ENCODE measurements around the gene HMOX1. TPM values are rescaled to one million over a fixed set of nuclear protein-coding genes. Genes with fewer than 3 reads are reported as not detected.
A peak's percentile ranks its signal among the peaks of the same experiment; 100 is the strongest.

Gene HMOX1
- total RNA-seq, 1 donor from 2014 or later, result 4.3 TPM

DNA sequence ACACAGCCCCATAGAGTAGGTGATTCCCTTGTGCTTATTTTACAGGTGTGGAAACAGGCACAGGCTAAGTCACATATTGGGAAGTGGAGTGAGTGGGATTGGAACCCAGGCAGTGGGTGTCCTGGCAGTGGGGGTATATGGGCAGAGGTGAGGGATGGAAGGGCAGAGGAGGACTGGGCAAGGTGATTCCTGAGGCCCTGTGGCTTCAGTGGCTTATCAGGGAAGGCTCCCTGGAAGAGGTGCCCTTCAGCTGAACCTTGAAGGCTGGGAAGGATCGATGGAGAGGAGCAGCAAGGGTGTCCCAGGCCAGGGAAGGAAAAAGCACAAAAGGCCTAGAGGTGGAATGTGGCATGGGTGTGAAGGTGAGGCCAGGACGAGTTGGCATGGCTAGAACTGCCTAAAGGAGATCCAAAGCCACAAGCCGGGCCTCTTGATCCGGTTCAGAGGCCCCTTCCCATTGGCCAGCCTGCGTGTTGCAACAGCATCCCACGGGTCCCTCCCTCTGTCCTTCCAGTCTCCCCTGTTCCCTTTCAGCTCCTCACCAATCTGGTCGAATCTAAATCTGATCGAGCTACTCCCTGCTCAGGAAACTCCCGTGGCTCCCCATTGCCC is 60.7 kb downstream of the HMOX1 start:
- DNase-seq (ENCODE audit: low spot score, unreplicated experiment), result no peak
- H3K4me3 Mint-ChIP-seq (ENCODE audit: low read depth), result no peak overlapping the region
- H3K9me3 Mint-ChIP-seq (ENCODE audit: low read depth), result no peaks in the 10 kb centered on the region
- no peak overlapping the region for H3K27ac Mint-ChIP-seq
- TF ChIP-seq, protein P1, sequence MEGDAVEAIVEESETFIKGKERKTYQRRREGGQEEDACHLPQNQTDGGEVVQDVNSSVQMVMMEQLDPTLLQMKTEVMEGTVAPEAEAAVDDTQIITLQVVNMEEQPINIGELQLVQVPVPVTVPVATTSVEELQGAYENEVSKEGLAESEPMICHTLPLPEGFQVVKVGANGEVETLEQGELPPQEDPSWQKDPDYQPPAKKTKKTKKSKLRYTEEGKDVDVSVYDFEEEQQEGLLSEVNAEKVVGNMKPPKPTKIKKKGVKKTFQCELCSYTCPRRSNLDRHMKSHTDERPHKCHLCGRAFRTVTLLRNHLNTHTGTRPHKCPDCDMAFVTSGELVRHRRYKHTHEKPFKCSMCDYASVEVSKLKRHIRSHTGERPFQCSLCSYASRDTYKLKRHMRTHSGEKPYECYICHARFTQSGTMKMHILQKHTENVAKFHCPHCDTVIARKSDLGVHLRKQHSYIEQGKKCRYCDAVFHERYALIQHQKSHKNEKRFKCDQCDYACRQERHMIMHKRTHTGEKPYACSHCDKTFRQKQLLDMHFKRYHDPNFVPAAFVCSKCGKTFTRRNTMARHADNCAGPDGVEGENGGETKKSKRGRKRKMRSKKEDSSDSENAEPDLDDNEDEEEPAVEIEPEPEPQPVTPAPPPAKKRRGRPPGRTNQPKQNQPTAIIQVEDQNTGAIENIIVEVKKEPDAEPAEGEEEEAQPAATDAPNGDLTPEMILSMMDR (IDR thresholded peaks at IDR 0.05; ENCODE audit: unreplicated experiment), result no peak
- H3K4me1 Mint-ChIP-seq (ENCODE audit: low read depth), result no peaks in the 10 kb centered on the region
- H3K27me3 Mint-ChIP-seq, result no peaks in the 10 kb centered on the region
- H3K36me3 Mint-ChIP-seq (ENCODE audit: insufficient read depth), result peaks cover 2% of the 10 kb centered on the region

DNA sequence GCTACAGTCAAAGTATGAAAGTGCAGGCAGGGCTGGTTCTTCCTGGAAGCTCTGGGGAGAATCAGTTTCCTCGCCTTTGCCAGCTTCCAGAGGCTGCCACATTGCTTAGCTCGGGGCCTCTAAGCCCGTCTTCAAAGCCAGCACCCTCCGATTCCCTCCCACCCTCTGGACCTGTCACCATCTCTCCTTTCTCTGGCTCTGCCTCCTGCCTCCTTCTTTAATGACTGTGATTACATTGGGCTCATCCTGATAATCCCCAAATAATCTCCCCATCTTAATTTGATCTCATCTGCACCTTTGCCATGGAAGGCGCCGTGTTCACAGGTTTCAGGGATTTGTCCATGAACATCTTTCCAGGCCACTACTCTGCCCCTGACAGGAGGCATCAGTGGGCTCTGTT is 61.6 kb downstream of the HMOX1 start:
- DNase-seq (ENCODE audit: low spot score, unreplicated experiment), result no peak
- Mint-ChIP-seq H3K9me3 (ENCODE audit: low read depth) (no peaks in the 10 kb centered on the region), H3K36me3 (ENCODE audit: insufficient read depth) (peaks cover 2% of the 10 kb centered on the region), H3K27me3 (no peaks in the 10 kb centered on the region), H3K27ac (no peak overlapping the region), H3K4me1 (ENCODE audit: low read depth) (no peaks in the 10 kb centered on the region), H3K4me3 (ENCODE audit: low read depth) (no peak overlapping the region)
- TF ChIP-seq, protein P1 (IDR thresholded peaks at IDR 0.05; ENCODE audit: unreplicated experiment), result no peak

DNA sequence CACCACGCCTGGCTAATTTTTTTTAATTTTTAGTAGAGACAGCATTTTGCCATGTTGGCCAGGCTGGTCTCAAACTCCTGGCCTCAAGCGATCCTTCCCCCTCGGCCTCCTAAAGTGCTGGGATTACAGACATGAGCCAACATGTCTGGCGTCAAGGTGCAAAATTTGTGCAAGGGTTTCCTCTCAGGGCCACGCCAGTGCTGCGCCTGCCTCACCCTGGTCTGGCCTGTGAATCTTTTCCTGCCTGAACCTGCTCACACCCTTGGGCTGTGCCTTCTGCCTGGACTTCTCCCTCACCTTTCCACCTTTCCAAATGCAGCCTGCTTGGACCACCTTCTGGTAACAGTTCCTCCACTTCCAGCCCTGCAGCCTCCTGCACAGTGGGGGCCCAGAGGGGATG is 62.4 kb downstream of the HMOX1 start:
- Mint-ChIP-seq H3K27me3 (no peaks in the 10 kb centered on the region), H3K4me3 (ENCODE audit: low read depth) (no peak overlapping the region), H3K36me3 (ENCODE audit: insufficient read depth) (peaks cover 2% of the 10 kb centered on the region), H3K4me1 (ENCODE audit: low read depth) (no peaks in the 10 kb centered on the region), H3K27ac (no peak overlapping the region), H3K9me3 (ENCODE audit: low read depth) (no peaks in the 10 kb centered on the region)
- DNase-seq (ENCODE audit: low spot score, unreplicated experiment), result no peak
- TF ChIP-seq, protein P1 (IDR thresholded peaks at IDR 0.05; ENCODE audit: unreplicated experiment), result no peak

Small RNAs within 50 kb of the gene (microRNA-seq; reads per million reads assigned to microRNA genes)
- gene MIR3909 (ENCODE audit: borderline number of aligned reads, unreplicated experiment) (7.8 reads per million, percentile 11 among the genes with 10 or more reads in this experiment), gene MIR6069 (ENCODE audit: borderline number of aligned reads, unreplicated experiment) (not detected)

Other genes starting within 250 kb of the HMOX1 start
- gene HMGXB4, start 123.6 kb upstream of the HMOX1 start, total RNA-seq, result 23.0 and 25.0 TPM in 2 replicates
- 38.2 and 45.3 TPM in 2 replicates for gene TOM1, start 81.2 kb upstream of the HMOX1 start, total RNA-seq
- gene MCM5, start 19.0 kb downstream of the HMOX1 start, total RNA-seq, result 84.8 and 92.8 TPM in 2 replicates
- gene RASD2, start 159.7 kb downstream of the HMOX1 start, total RNA-seq, result 0.07 TPM in 1 of 2 replicates, not detected in the other
- not detected in 2 replicates for gene MB, start 236.2 kb downstream of the HMOX1 start, total RNA-seq